ENCODE data around the gene TBC1D9B.
A peak's percentile ranks its signal among the peaks of the same experiment; 100 is the strongest.
"Not testable (repeated sequence)": the region's sequence is repeated elsewhere in the genome, so short reads cannot be mapped to it uniquely, and the experiment has no call there.

Gene TBC1D9B

DNA sequence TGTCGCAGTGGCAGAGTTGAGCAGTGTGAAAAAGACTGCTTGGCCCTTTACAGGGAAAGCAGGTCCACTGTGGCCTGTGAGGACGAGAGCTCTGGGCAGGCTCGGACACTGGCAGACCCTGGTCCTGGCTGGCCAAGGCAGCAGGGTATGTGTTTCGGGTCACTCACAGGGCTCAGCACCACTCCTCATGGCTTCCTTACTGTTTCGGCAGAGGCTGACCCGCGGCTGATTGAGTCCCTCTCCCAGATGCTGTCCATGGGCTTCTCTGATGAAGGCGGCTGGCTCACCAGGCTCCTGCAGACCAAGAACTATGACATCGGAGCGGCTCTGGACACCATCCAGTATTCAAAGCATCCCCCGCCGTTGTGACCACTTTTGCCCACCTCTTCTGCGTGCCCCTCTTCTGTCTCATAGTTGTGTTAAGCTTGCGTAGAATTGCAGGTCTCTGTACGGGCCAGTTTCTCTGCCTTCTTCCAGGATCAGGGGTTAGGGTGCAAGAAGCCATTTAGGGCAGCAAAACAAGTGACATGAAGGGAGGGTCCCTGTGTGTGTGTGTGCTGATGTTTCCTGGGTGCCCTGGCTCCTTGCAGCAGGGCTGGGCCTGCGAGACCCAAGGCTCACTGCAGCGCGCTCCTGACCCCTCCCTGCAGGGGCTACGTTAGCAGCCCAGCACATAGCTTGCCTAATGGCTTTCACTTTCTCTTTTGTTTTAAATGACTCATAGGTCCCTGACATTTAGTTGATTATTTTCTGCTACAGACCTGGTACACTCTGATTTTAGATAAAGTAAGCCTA, 71.3 kb downstream of the TBC1D9B start:
- DNase-seq, result no peak

DNA sequence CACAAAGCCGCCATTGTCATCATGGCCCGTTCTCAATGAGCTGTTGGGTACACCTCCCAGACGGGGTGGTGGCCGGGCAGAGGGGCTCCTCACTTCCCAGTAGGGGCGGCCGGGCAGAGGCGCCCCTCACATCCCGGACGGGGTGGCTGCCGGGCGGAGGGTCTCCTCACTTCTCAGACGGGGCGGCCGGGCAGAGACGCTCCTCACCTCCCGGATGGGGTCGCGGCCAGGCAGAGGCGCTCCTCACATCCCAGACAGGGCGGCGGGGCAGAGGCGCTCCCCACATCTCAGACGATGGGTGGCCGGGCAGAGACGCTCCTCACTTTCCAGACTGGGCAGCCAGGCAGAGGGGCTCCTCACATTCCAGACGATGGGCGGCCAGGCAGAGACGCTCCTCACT, 72.8 kb downstream of the TBC1D9B start:
- DNase-seq, result not testable (repeated sequence)

DNA sequence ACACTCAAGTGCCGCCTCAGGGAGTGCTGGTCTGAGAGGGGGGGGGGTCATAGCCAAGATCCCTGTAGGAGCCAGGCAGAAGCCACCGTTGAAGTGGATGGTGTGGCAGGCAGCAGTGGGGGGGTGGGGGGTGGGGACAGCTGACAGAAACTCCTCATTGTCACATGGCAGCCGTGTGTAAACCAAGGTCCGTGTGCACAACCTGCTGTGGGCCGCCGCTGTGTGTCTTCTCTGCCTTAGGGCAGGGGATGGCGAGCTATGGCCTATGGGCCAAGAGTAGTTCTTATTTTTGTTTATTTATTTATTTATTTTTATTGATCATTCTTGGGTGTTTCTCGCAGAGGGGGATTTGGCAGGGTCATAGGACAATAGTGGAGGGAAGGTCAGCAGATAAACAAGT, 73.6 kb downstream of the TBC1D9B start:
- DNase-seq, result no peak

DNA sequence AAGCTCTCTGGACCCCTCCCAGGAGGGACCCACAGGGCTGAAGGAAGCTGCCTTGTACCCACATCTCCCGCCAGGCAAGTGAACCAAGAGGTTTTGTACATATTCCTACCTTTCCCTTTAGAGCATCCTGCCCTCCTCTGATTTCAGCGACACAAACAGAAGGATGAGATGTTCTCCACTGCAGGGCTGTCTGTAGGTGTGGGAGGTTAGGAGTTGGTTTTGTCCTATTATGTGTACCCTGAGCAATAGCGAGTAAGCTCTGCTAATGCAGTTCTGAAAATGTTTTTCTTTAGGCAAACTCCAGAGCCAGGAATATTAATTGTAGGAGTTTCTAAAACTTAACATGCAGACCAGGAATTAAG, 74.0 kb downstream of the TBC1D9B start:
- DNase-seq, result no peak

DNA sequence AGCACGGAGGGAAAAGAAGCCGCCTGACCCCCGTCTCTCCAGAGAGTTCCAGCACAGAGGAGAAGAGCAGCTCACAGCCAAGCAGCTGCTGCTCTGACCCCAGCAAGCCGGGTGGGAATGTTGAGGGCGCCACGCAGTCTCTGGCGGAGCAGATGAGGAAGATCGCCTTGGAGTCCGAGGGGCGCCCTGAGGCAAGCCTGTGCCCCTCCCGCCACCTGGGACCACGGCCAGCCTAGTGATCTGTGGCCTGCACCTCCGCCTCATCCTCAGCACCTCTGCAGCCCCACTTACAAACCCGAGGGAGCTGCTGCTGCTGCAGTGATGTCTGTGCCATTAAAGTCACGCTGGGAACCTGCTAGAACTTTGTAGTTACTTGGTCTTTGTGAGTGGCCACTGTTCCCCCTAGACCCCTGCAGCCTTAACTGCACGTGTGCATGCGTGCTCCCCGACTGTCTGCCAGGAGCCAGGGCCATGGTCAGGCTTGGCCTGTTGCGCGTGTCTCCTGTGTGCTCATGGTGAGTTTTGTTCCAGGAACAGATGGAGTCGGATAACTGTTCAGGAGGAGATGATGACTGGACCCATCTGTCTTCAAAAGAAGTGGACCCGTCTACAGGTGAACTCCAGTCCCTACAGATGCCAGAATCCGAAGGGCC, 74.5 kb downstream of the TBC1D9B start:
- no peak for DNase-seq

DNA sequence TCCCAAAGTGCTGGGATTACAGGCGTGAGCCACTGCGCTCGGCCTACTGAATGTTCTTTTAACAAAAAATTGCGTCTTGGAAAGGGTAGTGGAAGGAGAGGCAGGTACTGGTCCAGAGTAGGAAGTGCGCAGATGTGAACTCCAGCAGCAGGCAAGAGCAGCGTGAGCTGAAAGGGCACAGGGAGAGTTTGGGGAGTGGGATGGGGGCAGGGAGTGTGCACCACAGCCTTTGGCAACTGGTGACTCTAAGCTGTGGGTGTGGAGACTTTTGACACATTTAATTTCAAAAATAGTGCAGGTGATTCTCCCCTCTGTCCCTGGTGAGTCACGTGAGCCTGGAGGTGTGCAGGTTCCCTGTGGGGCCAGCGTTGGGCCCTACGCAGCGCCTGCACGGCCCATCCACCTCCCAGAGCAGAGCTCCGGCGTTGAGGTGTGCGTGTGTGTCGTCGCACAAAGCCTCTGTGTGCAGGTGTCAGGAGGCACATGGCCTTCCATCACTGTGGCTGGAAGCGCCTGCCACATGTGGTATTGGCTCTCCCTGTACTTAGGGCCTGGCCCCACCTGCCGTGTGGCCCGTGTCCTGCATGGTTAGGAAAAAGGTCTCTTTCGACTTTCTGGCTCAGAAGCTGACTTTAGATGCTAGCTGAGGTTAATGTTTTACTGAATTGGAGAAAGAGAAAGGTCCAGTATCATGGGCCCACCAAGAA, 75.5 kb downstream of the TBC1D9B start:
- no peak for DNase-seq

DNA sequence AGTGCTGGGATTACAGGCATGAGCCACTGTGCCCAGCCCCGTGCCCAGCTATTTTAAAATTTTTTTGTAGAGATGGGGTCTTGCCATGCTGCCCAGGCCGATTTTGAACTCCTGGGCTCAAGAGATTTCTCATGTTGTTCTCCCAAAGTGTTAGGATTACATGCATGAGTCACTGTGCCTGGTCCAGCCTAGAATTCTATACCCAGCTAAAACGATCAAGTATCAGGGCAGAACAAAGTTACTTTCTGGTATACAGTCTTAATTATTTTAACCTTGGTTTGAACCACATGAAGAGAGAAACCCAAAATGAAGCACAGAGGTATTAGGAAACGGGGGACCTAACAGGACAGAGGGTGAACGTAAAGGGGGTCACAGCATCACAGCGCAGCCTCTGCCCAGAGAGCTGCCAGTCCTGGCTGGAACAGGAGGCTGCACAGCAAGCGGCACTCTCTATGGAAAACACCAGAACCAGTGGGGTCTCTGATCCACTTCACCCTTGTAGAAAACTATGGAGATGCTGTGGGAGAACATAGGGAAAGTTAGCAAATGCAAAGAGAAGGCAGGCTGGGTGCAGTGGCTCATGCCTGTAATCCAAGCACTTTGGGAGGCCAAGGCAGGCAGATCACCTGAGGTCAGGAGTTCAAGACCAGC, 76.8 kb downstream of the TBC1D9B start:
- DNase-seq, result no peak

DNA sequence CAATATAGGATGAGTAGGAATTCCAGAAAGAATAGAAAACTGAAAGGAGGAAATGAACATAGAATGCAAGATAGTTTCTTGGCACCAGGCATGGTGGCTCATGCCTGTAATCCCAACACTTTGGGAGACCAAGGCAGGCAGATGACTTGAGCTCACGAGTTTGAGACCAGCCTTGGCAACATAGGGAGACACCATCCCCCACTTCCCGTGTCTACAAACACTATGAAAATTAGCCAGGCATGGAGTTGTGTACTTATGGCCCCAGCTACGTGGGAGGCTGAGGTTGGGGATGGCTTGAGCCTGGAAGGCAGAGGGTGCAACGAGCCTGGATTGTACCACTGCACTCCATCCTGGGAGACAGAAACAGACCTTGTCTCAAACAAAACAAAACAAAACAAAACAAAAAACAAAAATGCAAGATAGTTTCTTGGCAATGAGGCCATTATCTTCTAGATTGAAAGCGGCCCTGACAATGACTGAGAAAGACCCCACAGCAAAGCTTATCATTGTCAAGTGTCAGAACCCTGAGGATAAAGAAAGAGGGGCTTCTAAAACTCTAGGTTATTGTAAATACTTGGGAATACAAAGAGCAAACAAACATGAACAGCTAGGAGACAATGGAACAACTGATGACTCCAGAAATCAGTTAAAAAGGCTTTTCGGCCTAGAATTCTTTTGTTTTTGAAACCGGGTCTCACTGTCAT, 77.8 kb downstream of the TBC1D9B start:
- DNase-seq, result no peak

DNA sequence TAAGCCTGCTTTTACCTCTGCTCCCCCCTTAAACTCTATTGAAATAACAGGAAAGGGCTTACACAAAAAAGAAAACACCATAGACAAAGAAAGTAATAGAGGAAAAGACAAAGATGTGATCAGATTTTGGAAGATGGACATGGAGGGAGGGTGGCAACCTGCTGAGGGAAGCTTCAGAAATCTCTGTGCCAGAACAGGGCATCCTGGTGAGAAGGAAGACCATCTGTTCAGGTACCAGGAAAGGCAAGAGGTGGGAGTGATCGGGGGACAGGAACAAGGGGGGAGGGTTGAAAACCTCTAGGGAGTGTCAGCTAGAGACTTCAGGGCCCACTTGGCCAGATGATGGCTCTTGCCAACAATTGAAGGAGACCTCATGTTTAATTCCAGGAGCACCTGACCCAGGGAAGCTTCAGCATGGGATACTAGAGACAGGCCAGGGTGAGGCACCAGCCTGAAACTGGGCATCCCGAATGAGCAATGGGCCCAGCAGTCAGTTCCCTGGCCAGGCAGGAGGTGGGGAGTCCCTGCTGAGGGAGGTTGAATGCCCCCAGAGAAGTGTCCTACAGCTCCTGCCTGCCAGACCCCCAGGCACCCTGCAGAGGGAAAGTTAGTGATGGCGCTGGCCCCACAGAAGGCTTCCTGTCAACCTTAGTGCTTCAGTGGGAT, 78.8 kb downstream of the TBC1D9B start:
- DNase-seq, result no peak

DNA sequence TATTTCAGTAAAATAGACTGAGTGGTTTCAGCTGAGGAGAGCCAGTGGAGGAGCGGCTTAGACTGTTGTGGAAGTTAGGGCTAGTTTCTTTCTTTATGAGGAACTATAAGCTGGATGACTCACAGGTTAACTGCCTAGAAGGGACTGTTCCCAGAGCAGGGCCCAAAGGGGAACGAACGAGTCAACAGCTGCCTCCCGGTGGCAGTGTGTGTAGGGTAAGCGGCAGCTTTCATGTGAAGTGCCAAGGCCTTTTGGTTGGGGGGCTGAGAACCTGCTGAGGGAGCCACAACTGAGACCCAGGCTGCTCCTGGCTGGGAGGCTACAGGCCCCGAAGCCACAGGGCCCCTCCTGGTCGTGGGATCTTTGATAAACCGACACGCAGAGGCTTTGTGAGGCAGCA, 80.0 kb downstream of the TBC1D9B start:
- DNase-seq, result no peak

DNA sequence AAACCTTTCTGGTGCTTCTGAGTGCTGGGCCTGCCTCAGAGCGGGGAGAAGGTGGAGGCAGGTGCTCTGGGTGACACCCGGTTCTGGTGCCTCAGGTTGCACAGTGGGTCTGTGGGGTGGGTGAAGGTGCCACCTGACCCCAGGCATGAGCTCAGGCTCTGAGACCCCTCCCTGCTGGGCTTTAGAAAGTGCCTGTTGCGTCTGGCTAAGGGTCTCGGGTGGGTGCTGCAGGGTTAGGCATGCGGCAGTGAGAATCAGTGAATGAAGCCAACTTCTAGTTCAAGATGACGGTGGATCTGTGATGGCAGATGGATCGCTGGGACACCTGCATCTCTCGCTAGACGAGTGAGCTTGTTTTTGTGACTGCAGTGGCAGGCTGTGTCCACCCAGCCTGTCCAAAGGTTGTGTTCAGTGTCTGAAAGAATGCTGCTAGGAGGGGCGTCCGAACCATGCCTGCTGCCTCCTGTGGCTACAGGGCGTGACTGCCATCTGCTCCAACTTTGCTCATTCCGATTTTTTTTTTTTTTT, 82.0 kb downstream of the TBC1D9B start:
- no peak for DNase-seq

DNA sequence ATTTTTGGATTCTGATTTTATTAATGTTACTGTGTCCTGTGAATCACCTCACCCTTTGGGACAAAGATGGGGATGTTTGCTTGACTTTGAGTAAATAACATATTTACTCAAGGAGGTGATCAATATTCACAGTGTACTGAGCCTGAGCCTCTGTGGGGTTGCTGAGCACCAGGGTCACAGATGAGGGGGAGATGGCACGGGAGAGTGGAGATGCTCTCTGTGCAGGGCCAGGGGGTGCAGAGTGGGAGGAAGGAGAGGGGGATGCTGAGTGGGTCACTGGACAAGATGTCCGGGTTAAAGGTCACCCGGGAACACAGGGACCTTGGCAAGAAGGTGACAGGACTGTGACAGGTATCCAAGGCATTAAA, 83.0 kb downstream of the TBC1D9B start:
- DNase-seq, result no peak

DNA sequence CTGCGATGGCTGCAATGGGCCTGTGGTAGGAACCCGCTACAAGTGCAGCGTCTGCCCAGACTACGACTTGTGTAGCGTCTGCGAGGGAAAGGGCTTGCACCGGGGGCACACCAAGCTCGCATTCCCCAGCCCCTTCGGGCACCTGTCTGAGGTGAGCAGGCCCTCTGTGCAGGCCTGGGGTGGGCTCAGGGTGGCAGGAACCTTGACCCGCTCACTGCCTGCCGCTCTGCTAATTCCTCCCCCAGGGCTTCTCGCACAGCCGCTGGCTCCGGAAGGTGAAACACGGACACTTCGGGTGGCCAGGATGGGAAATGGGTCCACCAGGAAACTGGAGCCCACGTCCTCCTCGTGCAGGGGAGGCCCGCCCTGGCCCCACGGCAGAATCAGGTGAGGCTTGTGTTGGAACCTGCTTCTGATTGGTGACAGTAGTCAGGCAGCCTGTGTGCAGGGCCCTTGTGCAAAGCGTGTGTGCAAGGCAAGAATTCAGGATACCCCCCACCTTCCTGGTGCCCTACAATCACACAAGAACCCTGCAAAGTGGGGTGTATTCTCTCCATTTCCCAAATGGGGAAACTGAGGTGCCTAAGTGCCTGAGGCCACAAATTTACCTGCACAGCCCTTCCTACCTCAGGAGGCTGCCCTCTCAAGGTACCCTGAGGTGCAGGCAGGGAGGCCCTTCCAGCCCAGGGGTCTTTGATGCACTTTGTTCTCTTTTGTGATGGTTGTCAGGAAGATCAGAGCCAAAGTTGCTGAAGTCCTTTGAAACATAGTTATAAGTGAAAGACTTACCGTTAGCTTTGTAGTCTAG, 83.6 kb downstream of the TBC1D9B start:
- DNase-seq, result no peak

DNA sequence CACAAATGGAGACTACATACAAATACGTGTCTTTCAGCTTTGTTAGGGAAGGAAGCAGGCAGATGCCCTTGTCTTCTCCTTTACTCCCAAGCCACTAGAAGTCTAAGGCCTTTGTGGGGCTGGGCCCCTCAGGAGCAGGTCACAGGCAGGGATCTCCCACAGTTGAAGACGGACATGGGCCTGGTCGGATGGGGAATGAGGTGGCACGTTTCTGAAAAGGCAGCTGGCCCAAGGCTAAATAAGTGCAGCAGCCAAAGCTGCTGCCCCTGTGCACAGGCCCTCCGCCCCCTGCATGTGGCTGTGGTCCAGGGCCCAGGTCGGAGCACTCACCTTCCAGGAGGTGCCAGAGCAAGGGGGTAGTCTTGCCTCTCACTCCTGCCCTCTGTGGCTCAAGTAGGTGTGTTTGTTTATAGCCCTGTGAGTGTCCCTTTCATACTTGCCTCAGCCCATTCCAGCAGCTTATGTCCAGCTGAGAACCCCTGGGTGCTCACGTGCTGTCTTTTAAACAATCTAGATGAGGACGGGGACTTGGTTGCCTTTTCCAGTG, 85.2 kb downstream of the TBC1D9B start:
- no peak for DNase-seq

DNA sequence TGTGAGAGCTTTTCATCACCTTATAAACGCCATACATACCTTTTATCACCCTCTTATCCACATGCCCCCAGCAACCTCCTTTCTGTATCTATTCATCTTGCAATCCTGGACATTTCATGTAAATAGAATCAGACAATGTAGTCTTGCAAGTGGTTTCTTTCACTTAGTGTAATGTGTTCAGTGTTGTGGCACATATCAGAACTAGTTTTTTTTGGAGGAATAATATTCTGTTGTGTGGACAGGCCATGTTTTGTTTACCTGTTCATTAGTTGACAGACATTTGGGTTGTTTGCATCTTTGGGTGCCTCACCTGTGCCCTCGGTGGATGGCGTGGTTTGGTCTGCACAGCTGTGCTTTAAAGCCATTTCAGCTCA, 85.7 kb downstream of the TBC1D9B start:
- DNase-seq, result no peak

DNA sequence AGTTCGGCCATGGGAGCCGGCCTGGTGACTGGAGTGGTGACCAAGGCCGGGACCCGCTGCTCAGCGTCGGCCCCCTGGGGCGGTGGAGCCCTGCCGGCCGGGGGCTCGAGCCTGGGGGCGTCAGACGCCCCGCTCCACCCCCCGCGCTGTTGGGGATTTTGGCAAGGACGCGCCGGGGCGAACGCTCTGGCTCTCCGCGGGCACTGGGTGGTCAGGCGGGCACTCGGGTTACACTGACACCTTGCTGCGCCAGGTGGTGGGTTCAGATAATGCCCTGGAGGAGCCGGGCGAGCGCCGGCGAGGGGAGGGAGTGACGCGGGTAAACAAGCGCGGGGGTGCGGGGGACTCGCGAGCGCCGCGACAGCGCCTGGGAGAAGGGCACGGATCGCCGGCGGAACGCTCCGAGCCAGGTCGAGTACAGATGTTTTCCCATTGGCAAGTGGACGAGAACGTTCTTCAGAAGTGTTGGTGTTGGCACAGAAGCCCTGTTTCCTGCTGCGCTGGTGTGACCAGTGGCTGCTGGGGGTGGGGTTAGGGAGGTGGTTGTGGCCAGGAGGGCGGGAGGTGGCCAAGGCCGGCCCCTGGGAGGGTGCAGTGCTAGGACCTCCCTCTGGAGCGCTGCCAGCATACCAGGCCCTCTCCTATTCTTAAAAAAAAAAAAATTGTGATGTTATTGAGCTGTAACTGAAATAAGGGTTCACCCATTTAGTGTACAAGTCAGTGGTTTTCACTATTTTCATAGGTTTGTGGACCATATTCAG, 86.2 kb downstream of the TBC1D9B start:
- DNase-seq, result peak; percentile 50

DNA sequence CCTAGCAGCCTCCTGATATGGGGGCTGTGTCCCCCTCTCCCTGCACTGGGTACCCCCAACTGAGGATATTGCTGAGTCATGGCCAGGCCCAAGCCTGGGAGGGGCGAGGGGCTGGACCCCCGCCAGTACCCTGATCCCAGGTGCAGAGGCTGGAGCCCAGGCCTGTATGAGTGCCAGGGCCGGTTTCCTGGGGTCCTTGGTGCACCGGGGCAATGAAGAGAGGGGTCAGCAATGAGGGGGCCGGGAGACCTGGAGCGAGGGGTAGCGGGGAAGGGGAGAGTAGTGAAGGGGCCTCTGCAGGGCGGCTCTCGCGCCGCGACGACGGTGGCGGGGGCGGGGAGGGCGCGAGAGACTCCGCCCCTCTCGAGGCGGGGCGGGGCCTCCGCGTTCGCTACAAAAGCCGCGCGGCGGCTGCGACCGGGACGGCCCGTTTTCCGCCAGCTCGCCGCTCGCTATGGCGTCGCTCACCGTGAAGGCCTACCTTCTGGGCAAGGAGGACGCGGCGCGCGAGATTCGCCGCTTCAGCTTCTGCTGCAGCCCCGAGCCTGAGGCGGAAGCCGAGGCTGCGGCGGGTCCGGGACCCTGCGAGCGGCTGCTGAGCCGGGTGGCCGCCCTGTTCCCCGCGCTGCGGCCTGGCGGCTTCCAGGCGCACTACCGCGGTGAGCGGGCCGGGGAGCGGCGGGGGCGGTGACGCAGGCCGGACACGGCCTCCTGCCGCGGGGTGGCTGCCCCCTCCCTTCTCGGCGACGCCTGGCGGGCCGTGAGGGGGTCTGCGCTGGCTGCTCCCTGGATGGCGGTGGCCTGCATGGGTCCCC, 87.0 kb downstream of the TBC1D9B start, which contains the start of gene SQSTM1:
Gene SQSTM1, plus strand, starts transcription at position 423 of the 815 bp plus-strand sequence. Its CDS starts 32 bp downstream, at position 455.
- peak; percentile 55 for DNase-seq

DNA sequence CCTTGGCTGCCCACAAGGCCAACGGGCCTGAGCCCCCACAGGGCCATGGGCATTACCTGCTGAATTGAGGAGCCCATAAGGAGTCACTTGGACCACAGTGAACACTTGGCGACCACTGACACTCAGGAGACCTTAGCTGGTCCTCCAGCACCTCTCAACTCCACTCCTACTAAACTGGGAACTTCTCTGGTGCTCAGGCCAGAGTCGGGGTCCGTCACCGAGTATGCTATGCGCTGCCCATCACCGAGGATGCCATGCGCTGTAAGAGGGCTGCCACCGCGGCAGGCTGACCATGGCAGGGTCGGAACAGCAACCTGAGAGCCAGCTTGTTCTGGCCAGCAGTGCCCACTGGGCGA, 87.6 kb downstream of the TBC1D9B start:
- DNase-seq, result no peak

Measured in NCI-H1436 (cell line).